SK-N-DZ (cell line): ENCODE data around the gene TTC17. TPM values are rescaled to one million over a fixed set of nuclear protein-coding genes. Genes with fewer than 3 reads are reported as not detected.
"Not testable (repeated sequence)": the region's sequence is repeated elsewhere in the genome, so short reads cannot be mapped to it uniquely, and the experiment has no call there.

Source experiments
- DNase-seq: peaks from one replicate; pipeline ENCODE4 v3.0.0-alpha.2; 2015; ENCODE audit warnings: low spot score
- polyA plus RNA-seq, 2 experiments: library from polyadenylated mRNA; depleted of rRNA; stranded (reverse); fragments of >200 nt; gene quantifications; 2 replicates each; pipeline ENCODE4 v1.2.3, GENCODE V29; 2014

The TTC17 gene
- 37.4 and 54.7 TPM in 2 replicates for polyA plus RNA-seq (2014; cell fraction: cytosol; rRNA removed)
- 148 and 159 TPM in 2 replicates for polyA plus RNA-seq (2014; cell fraction: nucleus; rRNA removed)

- DNase-seq: peak; percentile 94
These were observed at the start of gene TTC17 for GRCh38 chr11:43358801-43359421. TTC17 (plus strand) TSS chr11:43358920; CDS start chr11:43358955, 35 bp downstream.

DNA sequence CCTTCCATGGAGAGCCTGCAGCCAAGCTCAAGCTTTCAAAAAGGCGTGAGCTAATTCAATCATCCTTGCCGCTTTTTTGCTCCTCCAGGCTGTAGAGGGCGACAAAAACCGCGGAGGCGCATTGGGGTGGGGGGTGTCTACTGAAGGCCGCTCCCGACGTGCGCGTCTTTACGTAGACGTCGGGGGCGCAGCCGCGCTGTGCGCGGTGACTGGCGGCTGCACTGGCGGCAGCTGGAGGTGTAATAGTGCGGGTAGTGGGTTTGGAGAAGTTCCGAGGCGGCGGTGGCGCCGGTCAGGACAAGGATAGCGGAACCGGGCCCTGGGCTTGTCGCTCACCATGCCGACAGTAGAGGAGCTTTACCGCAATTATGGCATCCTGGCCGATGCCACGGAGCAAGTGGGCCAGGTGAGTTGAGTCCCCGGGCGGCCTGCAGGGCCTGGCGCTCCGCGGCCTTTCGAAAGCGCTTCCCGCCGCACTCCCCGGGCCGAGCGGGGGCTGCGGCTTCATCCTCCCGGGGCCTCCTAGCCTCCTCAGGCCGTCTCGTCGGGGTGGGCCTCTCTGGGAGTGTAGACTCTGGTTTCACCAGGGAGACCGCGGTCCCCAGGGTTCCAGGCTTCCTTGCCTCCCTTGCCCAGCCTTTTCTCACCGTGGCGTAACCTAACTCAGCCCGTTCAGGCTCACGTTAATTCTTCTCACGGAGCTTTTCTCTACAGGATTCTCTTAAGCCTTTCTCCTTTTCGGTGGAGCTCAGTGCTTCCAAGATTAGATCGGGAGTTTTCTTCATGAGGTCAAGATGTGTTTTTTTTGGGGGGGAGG is 46.7 kb upstream of the TTC17 start, which contains the start of gene API5:
TSS of gene API5 (plus strand) at position 206 of the 817 bp plus-strand sequence. CDS start at position 338, 132 bp downstream.
- DNase-seq: peak; percentile 96

DNA sequence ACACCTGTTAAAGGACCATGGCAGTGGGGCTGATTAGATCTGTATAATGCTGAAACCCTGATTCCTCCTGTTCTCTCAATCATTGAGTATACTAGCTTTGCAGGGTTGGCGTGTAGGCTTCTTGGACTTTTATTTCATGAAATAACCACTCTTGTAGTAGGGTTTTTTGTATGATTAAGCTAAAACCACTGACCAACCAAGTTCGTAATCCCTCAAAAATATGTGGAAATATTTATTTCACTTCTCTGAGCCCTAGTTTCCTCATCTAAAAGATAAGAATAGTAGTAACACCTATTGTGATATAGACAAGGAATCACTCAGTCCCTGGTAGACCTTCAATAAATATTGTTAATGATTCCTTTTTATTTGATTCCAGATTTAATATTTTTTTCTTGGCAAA is 42.8 kb upstream of the TTC17 start:
- no peak for DNase-seq

DNA sequence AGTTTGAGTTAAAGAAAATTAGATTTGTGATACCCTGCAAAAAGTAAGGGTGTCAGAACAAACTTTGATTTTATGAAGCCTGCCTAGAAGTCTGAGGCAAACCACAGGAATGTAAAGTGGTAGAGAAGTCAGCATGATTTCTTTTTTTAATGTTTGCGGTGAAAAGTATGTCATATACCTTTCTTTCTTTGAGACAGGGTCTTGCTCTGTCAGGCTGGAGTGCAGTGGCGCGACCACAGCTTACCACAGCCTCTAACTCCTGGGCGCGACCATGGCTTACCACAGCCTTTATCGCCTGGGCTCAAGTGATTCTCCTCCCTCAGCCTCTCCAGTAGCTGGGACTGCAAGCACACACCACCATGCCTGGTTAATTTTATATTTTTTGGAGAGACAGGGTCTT is 42.3 kb upstream of the TTC17 start:
- no peak for DNase-seq

DNA sequence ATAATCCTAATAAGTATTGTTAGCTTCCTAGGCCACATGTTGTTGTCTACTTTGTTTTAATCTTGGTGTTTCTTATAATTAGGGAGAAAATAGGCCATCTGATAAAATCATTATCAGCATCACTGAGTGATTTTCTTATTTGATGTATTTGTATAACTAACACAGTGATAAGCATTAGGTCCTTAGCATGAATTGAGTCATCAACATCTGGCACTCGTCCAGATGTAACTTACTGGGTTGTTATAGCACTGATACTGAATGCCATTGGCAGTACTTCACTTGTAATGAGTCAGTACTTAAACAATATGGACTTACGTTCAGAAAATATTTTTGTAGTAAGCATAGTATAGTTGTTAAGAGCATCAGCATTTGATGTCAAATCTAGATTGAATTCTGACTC is 30.7 kb upstream of the TTC17 start:
- DNase-seq: no peak

GRCh38 chr11:43328482-43328881 is 30.2 kb upstream of the TTC17 start:
- no peak for DNase-seq

DNA sequence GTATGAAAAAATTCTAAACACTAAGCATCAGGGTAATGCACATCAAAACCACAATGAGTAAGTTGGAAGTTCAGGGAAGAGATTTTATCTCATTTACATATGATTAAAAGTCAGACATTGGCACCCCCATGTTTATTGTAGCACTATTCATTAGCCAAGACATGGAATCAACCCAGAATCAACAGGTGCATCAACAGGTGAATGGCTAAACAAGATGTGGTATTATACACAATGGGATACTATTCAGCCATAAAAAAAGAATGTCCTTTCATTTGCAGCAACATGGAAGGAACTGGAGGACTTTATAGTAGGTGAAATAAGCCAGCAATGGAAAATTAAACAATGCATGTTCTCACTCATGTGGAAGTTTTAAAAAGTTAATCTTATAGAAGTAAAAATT is 17.6 kb upstream of the TTC17 start:
- DNase-seq: no peak

DNA sequence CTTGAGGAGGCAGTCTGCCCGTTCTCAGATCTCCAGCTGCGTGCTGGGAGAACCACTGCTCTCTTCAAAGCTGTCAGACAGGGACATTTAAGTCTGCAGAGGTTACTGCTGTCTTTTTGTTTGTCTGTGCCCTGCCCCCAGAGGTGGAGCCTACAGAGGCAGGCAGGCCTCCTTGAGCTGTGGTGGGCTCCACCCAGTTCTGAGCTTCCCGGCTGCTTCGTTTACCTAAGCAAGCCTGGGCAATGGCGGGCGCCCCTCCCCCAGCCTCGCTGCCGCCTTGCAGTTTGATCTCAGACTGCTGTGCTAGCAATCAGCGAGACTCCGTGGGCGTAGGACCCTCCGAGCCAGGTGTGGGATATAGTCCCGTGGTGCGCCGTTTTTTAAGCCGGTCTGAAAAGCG is 7.3 kb upstream of the TTC17 start:
- DNase-seq: not testable (repeated sequence)

GRCh38 chr11:43354311-43354710 is 4.4 kb upstream of the TTC17 start:
- no peak for DNase-seq

GRCh38 chr11:43356336-43356735 is 2.4 kb upstream of the TTC17 start:
- no peak for DNase-seq

DNA sequence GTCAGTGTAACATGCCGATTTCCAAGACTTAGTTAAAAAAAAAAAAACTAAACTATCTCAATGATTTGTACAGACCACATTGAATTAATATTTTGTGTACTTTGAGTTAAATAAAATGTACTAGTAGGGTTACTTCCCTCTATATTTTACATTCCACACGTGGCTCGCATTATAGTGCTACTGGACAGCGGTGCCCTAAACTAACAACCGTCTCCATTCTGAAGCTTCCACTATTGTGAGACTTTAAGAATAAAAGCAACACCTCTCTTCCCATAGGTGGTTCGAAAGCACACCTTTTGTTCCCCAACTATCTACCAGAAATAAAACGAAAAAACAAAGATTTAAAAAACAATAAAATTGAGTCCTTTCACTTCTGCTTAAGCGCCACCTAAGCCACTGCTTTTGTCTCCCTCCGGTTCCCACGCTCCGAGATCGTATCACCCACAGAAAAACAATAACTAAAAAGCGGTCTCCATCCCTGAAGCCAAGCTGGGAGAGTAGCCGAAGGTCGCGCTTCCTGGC is 380 bp upstream of the TTC17 start:
- DNase-seq: no peak

DNA sequence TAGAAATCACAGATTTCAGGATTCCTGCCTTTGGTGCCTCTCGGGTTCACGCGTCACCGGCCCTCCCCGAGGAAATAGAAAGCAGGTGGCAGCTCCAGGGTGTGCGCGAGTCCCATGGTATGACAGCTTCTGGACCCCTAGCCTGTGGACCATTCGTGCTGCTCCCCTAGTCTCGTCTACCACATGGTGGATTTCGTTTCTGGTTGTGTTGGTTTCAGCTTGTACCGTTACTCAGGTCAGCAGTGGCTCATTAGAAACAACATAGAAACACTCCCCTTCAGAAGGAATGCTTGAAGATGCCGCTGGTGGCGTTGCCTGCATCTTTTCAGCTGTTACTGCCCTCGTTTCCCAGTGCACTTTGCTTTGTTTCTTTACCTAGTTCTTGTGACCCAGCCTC is 700 bp downstream of the TTC17 start:
- DNase-seq: peak; percentile 37

DNA sequence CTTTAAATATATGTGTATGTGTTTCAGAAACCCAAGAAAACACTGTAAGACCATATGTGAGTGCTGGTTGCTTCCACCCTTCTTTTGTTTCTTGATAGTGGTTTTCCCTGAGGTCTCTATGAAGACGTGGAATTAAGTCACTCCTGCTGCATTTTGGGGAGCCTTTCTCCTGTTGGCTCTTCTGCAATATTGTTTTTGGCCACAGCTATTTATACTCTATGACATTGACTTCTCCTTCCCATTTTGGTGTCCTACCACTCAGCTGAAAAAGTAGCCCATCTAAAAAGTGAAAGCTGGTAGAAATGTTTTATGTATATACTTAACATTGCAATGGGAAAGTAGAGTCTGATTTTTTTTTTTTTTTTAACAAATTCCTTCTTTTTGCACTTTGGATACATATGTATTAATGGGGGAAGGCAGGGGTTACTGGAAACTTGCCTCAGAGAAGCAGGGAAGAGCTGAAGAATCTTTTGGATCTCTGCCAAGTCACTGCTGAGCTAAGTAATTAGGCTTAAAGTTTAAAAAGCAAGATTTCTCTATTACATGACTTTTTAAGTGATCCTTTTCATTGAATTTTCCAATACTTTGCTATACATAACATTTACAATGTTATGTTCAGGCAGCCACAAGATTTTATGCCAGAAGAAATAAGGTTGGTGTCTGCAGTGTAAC is 1.8 kb downstream of the TTC17 start:
- no peak for DNase-seq

GRCh38 chr11:43366677-43367076 is 8.0 kb downstream of the TTC17 start:
- no peak for DNase-seq

- no peak for DNase-seq
These were observed 8.9 kb downstream of the TTC17 start for GRCh38 chr11:43367382-43368178.

DNA sequence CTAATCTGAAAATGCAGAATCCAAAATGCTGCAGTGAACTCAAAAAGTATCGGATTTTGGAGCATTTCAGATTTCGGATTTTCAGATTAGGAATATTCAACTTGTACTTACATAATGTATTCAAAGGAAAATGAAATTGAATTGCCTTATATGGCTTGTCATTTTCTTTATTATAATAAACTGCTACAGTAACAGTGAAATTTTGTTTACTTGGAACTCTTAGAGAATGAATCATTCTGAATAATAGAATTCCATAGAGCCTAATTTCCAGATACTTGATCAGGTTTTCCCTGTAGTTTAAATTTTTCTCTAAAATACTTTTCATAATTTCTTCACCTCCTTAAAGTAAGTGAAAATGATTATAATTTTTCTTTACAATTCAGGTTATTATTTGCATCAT is 17.3 kb downstream of the TTC17 start:
- DNase-seq: no peak

DNA sequence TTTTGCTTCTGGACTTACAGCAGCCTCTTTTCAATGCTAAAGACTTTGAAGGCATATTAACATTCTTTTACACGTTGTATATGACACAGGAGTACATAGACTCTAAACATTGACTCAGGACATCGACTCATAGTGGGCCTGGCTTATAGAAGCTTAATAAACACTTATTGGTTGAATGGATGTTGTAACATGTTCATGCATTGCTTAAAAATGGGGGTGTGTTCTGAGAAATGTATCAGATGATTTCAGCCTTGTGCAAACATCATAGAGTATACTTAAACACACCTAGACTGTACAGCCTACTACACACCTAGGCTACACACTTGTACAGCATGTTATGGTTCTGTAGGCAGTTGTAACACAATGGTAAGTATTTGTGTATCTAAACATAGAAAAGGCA is 17.9 kb downstream of the TTC17 start:
- no peak for DNase-seq

GRCh38 chr11:43377389-43377788 is 18.7 kb downstream of the TTC17 start:
- DNase-seq: no peak

DNA sequence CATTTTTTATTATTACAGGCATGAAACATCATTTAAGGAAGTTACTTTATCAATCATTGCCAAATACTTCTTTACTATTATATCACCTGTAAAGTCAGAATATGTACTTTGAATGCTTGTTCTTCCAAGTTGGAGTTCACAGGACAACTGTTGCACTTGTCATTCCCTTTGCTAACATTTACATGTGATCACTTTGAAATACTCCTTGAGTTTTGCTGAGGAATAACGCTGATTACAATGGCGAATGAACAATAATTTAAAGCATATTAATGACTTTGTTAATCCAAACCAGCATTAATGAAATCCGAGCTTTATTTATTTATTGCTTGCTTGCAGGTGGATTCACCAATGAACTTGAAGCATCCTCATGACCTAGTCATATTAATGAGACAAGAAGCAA is 20.2 kb downstream of the TTC17 start:
- no peak for DNase-seq

GRCh38 chr11:43381802-43382201 is 23.1 kb downstream of the TTC17 start:
- DNase-seq: no peak

DNA sequence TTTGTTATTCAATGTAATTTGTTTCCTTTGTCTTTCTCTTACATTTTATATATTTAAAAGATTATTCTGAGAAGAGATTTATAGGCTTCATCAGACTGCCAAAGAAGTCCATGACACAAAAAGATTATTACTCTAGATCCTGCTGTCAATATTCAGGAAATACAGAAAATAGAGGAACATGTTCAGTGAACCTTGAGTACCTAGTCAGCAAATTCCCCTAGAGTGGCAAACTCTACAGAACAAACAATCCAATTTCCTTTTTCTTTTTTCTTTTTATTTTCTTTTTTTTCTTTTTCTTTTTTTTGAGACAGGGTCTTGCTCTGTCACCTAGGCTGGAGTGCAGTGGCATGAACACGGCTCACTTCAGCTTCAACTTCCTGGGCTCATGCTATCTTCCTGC is 23.9 kb downstream of the TTC17 start:
- no peak for DNase-seq
